Spinal cord (tissue), 10 donors: Measurements from ENCODE around the gene NEURL3. TPM values are rescaled to one million over a fixed set of nuclear protein-coding genes. Genes with fewer than 3 reads are reported as not detected.

Experiments used
- DNase-seq, 6 donors: peaks; one replicate each; pipeline versions ENCODE4 v3.0.0 to v3.0.0-alpha.2; 2013 to 2015; ENCODE audit warnings: low spot score in 6 of 6, low read depth in 4 of 6
- H3K27ac ChIP-seq: one replicate; pipeline ENCODE4 v1.5.1; 2013; ENCODE audit warnings: low read depth, low read length, control low read depth
- H3K27me3 ChIP-seq: one replicate; pipeline ENCODE4 v1.6.1; 2013; ENCODE audit warnings: low read length; ENCODE audit not compliant: control insufficient read depth, insufficient read depth
- H3K36me3 ChIP-seq: one replicate; pipeline ENCODE4 v1.6.1; 2013; ENCODE audit warnings: low read length; ENCODE audit not compliant: control insufficient read depth, insufficient read depth
- H3K4me1 ChIP-seq: one replicate; pipeline ENCODE4 v1.6.1; 2013; ENCODE audit warnings: low read length; ENCODE audit not compliant: control insufficient read depth, insufficient read depth
- H3K4me3 ChIP-seq: one replicate; pipeline ENCODE4 v1.5.1; 2013; ENCODE audit warnings: low read depth, low read length, control low read depth
- H3K9me3 ChIP-seq: one replicate; pipeline ENCODE4 v1.6.1; 2013; ENCODE audit warnings: low read length; ENCODE audit not compliant: control insufficient read depth, insufficient read depth
- WGBS: methylation state at CpG from one replicate; pipeline ENCODE4 v1.1.5; 2013; ENCODE audit warnings: missing lambda C conversion rate; ENCODE audit not compliant: insufficient coverage; 5-methylcytosine and 5-hydroxymethylcytosine counted together
- polyA plus RNA-seq, 2 donors: library from polyadenylated mRNA; unstranded; fragments of 120-200 nt; gene quantifications; one replicate each; pipeline ENCODE4 v1.2.1, GENCODE V29; 2013; ENCODE audit not compliant: insufficient read length in 2 of 2
- total RNA-seq, 2 donors: library from RNA; depleted of rRNA in 1 of 2; stranded (reverse); fragments of 120-200 nt in 1 of 2; fragments of >200 nt in 1 of 2; gene quantifications; one replicate each; pipeline versions ENCODE4 v1.2.3 to v1.2.4, GENCODE V29; 2013 to 2014
- donor health status: healthy.

Gene NEURL3
- total and polyA plus RNA-seq, 4 donors: 0.28 to 0.74 (median 0.43) TPM

GRCh38 chr2:96549967-96550786 lies 45.0 kb upstream of the NEURL3 start:
- Histone ChIP-seq H3K4me1 (peaks cover 21% of the 10 kb centered on the region), H3K4me3 (no peak overlapping the region), H3K9me3 (no peaks in the 10 kb centered on the region), H3K36me3 (peaks cover 60% of the 10 kb centered on the region), H3K27ac (no peak overlapping the region), H3K27me3 (no peaks in the 10 kb centered on the region)
- no peak for DNase-seq
- 62% methylated on average over 57 of the region's 61 CpGs for WGBS

- Histone ChIP-seq H3K27ac (no peak overlapping the region), H3K4me3 (no peak overlapping the region), H3K9me3 (no peaks in the 10 kb centered on the region), H3K36me3 (peaks cover 58% of the 10 kb centered on the region), H3K4me1 (peaks cover 18% of the 10 kb centered on the region), H3K27me3 (no peaks in the 10 kb centered on the region)
- no peak for DNase-seq
- 77% methylated on average over 4 of the region's 4 CpGs for WGBS
Observed at GRCh38 chr2:96549466-96549785, 44.3 kb upstream of the NEURL3 start.

GRCh38 chr2:96548558-96549465 lies 43.7 kb upstream of the NEURL3 start:
- Histone ChIP-seq H3K4me3 (no peak overlapping the region), H3K4me1 (peaks cover 14% of the 10 kb centered on the region), H3K27me3 (no peaks in the 10 kb centered on the region), H3K36me3 (peaks cover 58% of the 10 kb centered on the region), H3K27ac (no peak overlapping the region), H3K9me3 (no peaks in the 10 kb centered on the region)
- WGBS: 89% methylated on average over 23 of the region's 24 CpGs
- no peak for DNase-seq

- peak in 2 of 6 donors; percentile 71 to 79 for DNase-seq
- Histone ChIP-seq H3K36me3 (peaks cover 50% of the 10 kb centered on the region), H3K27me3 (no peaks in the 10 kb centered on the region), H3K4me1 (peaks cover 14% of the 10 kb centered on the region), H3K27ac (no peak overlapping the region), H3K9me3 (no peaks in the 10 kb centered on the region), H3K4me3 (no peak overlapping the region)
- WGBS: 16% methylated on average over 6 of the region's 6 CpGs
Observed at GRCh38 chr2:96547731-96548171, 42.6 kb upstream of the NEURL3 start.

GRCh38 chr2:96547203-96547641 lies 42.1 kb upstream of the NEURL3 start:
- H3K4me3 ChIP-seq: no peak overlapping the region
- no peaks in the 10 kb centered on the region for H3K9me3 ChIP-seq
- 78% methylated on average over 5 of the region's 7 CpGs for WGBS
- H3K27ac ChIP-seq: no peak overlapping the region
- DNase-seq: no peak
- peaks cover 14% of the 10 kb centered on the region for H3K4me1 ChIP-seq
- no peaks in the 10 kb centered on the region for H3K27me3 ChIP-seq
- H3K36me3 ChIP-seq: peaks cover 49% of the 10 kb centered on the region

- no peak for DNase-seq
- Histone ChIP-seq H3K27me3 (no peaks in the 10 kb centered on the region), H3K27ac (no peak overlapping the region), H3K4me3 (no peak overlapping the region), H3K36me3 (peaks cover 45% of the 10 kb centered on the region), H3K9me3 (no peaks in the 10 kb centered on the region), H3K4me1 (peaks cover 14% of the 10 kb centered on the region)
- WGBS: 93% methylated on average over 6 of the region's 8 CpGs
Observed at GRCh38 chr2:96546797-96547196, 41.6 kb upstream of the NEURL3 start.

- 93% methylated on average over 5 of the region's 5 CpGs for WGBS
- Histone ChIP-seq H3K36me3 (peaks cover 40% of the 10 kb centered on the region), H3K27ac (no peak overlapping the region), H3K9me3 (no peaks in the 10 kb centered on the region), H3K4me1 (peaks cover 14% of the 10 kb centered on the region), H3K27me3 (no peaks in the 10 kb centered on the region), H3K4me3 (no peak overlapping the region)
- no peak for DNase-seq
Observed at GRCh38 chr2:96546321-96546720, 41.2 kb upstream of the NEURL3 start.

GRCh38 chr2:96542357-96542977 lies 37.3 kb upstream of the NEURL3 start:
- WGBS: 83% methylated on average over 7 of the region's 8 CpGs
- no peaks in the 10 kb centered on the region for H3K9me3 ChIP-seq
- DNase-seq: no peak
- no peak overlapping the region for H3K4me3 ChIP-seq
- H3K27me3 ChIP-seq: peaks cover 10% of the 10 kb centered on the region
- peaks cover 28% of the 10 kb centered on the region for H3K4me1 ChIP-seq
- no peak overlapping the region for H3K27ac ChIP-seq
- H3K36me3 ChIP-seq: peaks cover 11% of the 10 kb centered on the region

- 67% methylated on average over 3 of the region's 4 CpGs for WGBS
Observed at GRCh38 chr2:96541398-96542152, 36.4 kb upstream of the NEURL3 start.

More at GRCh38 chr2:96541398-96542152, 36.4 kb upstream of the NEURL3 start:
- DNase-seq: no peak
- Histone ChIP-seq H3K27me3 (peaks cover 10% of the 10 kb centered on the region), H3K27ac (no peak overlapping the region), H3K36me3 (peaks cover 4% of the 10 kb centered on the region), H3K4me1 (peaks cover 30% of the 10 kb centered on the region), H3K4me3 (no peak overlapping the region), H3K9me3 (no peaks in the 10 kb centered on the region)
